CD4-positive, alpha-beta T cell treated with Interleukin-6 for 4 hours (primary cell): Measurements from ENCODE around the gene CLDN4.

ENCODE experiments used
- DNase-seq: peaks from one replicate; pipeline ENCODE4 v3.0.0-alpha.2; 2020; ENCODE audit warnings: mixed read lengths

The CLDN4 gene

DNA sequence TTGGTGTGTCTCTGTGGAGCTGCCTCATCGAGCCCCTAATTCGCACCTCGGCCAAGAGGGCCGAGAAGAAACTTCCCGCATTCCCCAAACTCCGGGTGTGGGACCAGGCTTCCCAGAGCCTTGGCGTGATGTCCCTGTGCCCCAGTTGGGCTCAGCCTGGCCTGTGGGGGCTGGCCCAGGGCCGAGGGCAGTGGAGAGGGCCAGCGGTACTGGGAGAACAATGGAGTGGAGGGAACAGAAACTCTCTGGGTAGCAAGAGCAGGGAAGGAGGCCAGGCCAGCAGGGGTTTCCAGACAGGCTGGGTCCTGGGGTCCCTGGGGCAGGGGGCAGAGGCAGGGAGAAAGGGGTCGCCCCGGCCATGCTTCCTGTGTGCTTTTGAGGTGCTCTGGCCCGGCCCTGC, 46.2 kb downstream of the CLDN4 start:
- no peak for DNase-seq

GRCh38 chr7:73879977-73880681, 49.3 kb downstream of the CLDN4 start:
- no peak for DNase-seq

DNA sequence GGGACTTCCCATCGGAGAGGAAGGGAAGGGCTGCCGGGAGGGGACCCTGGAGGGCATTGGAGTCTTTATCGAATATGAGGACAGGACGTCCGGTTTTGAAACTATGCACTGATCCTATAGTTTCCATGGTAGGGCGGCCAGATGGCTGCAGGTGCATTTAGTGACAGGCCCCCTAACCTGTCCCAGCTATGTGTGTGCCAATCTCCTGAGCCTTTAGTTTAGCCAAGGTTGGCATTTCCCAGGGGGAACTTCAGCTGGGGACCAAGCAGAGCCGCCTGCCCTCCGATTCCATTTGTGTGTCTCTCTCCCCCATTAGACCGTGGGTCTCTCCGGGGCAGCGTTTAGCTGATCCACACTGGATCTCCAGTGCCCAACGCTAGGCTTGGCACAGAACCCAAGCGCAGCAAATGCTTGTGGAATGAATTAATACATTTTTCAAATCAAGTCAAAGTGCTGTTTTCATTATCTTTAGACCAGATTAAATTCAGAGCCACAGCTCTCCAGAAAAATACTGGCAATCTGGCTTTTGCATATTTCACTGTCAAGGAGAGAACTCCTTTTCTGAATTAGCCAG, 50.0 kb downstream of the CLDN4 start:
- no peak for DNase-seq

- DNase-seq = no peak
These were observed 50.7 kb downstream of the CLDN4 start for GRCh38 chr7:73881352-73882046.

GRCh38 chr7:73882047-73882402, 51.2 kb downstream of the CLDN4 start:
- no peak for DNase-seq
